HEK293T (cell line): ENCODE measurements around the gene VDR.

Experiments used
- CTCF ChIA-PET: fragments of 350-600 bp; formaldehyde crosslinking; extraction: SDS; loops from one replicate; lab custom pipeline; 2021; ENCODE audit warnings: antibody characterized with exemption, inconsistent platforms; lab: Yijun Ruan, JAX
- POLR2A ChIA-PET: fragments of 350-600 bp; formaldehyde crosslinking; extraction: SDS; loops from one replicate; lab custom pipeline; 2020; ENCODE audit warnings: antibody characterized with exemption, inconsistent platforms; lab: Yijun Ruan, JAX
- DNase-seq: peaks from one replicate; pipeline ENCODE4 v3.0.0; 2012; ENCODE audit warnings: mixed read lengths; ENCODE audit errors: extremely low spot score
- ARNT ChIP-seq: fragments of 450-650 bp; IDR thresholded peaks from 2 replicates; pipeline ENCODE4 v1.6.1; 2017; ENCODE audit warnings: mild to moderate bottlenecking
- BHLHE40 ChIP-seq: fragments of 450-650 bp; IDR thresholded peaks from 2 replicates; pipeline ENCODE4 v1.6.1; 2016; ENCODE audit warnings: mild to moderate bottlenecking, moderate library complexity, borderline replicate concordance
- CTBP1 ChIP-seq: fragments of 450-650 bp; IDR thresholded peaks from 2 replicates; pipeline ENCODE4 v1.6.1; 2016; ENCODE audit warnings: borderline replicate concordance
- ELF4 ChIP-seq: fragments of 450-650 bp; IDR thresholded peaks from 2 replicates; pipeline ENCODE4 v1.6.1; 2017; ENCODE audit warnings: antibody characterized with exemption
- FOXA1 ChIP-seq: fragments of 450-650 bp; IDR thresholded peaks from 2 replicates; pipeline ENCODE4 v1.6.1; 2016; ENCODE audit warnings: mild to moderate bottlenecking
- FOXK2 ChIP-seq: fragments of 450-650 bp; IDR thresholded peaks from 2 replicates; pipeline ENCODE4 v1.6.1; 2016; ENCODE audit warnings: mild to moderate bottlenecking
- FOXM1 ChIP-seq: fragments of 450-650 bp; IDR thresholded peaks from 2 replicates; pipeline ENCODE4 v1.6.1; 2017; ENCODE audit warnings: mild to moderate bottlenecking, borderline replicate concordance
- HDGF ChIP-seq: fragments of 450-650 bp; IDR thresholded peaks from 2 replicates; pipeline ENCODE4 v1.6.1; 2017; ENCODE audit warnings: antibody characterized with exemption, borderline replicate concordance
- L3MBTL2 ChIP-seq: fragments of 450-650 bp; conservative IDR thresholded peaks from 2 replicates; pipeline ENCODE4 v1.6.1; 2016; ENCODE audit warnings: mild to moderate bottlenecking
- LEF1 ChIP-seq: fragments of 450-650 bp; IDR thresholded peaks from 2 replicates; pipeline ENCODE4 v1.6.1; 2017; ENCODE audit warnings: mild to moderate bottlenecking, borderline replicate concordance
- NFRKB ChIP-seq: fragments of 450-650 bp; IDR thresholded peaks from 2 replicates; pipeline ENCODE4 v1.6.1; 2016; ENCODE audit warnings: mild to moderate bottlenecking, moderate library complexity
- SP1 ChIP-seq: fragments of 450-650 bp; IDR thresholded peaks from 2 replicates; pipeline ENCODE4 v1.6.1; 2017
- TARDBP ChIP-seq: fragments of 450-650 bp; IDR thresholded peaks from 2 replicates; pipeline ENCODE4 v1.6.1; 2016
- ZNF384 ChIP-seq: fragments of 450-650 bp; IDR thresholded peaks from 2 replicates; pipeline ENCODE4 v1.6.1; 2016
- TF ChIP-seq, protein P1 (sequence below): fragments of 450-650 bp; IDR thresholded peaks from 2 replicates; pipeline ENCODE4 v1.6.1; 2016

The VDR gene

DNA sequence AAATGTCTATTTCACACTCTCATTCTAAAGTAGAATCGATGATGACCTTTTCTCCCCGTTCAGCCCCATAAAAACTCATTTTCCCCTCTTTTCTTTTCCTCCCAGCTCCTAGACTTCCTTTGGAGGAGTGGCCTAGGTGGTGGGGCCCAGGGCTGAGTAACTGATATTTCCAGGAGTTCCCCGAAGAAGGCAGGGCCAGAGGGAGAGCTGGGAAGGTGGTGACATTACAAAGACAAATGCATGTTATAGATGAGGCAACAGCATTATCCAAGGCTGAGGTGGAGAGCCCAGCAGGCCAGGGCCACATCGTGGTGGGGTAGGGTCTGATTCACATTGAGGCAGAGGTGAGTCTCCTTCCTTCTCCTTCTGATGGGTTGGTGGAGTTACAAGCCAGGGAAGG lies 62.9 kb downstream of the VDR start:
- TF ChIP-seq LEF1 (no peak), ARNT (no peak), TARDBP (no peak), HDGF (no peak), SP1 (no peak), FOXK2 (no peak), BHLHE40 (no peak)
- TF ChIP-seq, protein P1, sequence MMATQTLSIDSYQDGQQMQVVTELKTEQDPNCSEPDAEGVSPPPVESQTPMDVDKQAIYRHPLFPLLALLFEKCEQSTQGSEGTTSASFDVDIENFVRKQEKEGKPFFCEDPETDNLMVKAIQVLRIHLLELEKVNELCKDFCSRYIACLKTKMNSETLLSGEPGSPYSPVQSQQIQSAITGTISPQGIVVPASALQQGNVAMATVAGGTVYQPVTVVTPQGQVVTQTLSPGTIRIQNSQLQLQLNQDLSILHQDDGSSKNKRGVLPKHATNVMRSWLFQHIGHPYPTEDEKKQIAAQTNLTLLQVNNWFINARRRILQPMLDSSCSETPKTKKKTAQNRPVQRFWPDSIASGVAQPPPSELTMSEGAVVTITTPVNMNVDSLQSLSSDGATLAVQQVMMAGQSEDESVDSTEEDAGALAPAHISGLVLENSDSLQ: no peak
- POLR2A ChIA-PET: interaction anchor here (1.4 kb wide), 1 partner anchor 29 kb away, joined by 4 read pairs; no protein-coding TSS in a partner anchor
- DNase-seq: no peak
- CTCF ChIA-PET: interaction anchor here (0.9 to 1.8 kb wide), 3 partner anchors 35 to 99 kb away, joined by 3 to 9 read pairs (median 4); no protein-coding TSS in a partner anchor

DNA sequence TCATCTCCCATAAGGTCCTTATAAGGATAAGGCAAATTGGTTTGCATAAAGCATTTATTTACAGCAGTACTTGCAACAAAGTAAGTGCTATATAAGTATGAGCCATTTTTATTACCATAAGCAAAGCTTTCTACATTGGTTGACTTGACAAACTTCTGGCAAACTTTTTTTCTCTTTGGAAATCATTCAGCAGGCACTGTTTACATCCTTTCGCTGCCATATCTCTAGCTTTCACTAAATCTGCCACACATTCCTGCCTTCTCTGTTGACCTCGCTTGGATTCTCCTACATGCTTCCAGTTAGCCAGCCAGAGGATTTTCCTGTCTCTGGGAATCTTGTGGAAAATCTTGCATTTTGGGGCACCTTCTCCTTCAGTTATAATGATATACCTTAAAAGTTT lies 63.3 kb downstream of the VDR start:
- no peak for DNase-seq
- POLR2A ChIA-PET: interaction anchor here (1.4 kb wide), 1 partner anchor 28 kb away, joined by 4 read pairs; no protein-coding TSS in a partner anchor
- CTCF ChIA-PET: interaction anchor here (0.9 to 1.8 kb wide), 3 partner anchors 35 to 99 kb away, joined by 3 to 9 read pairs (median 4); no protein-coding TSS in a partner anchor
- no peak for TF ChIP-seq ARNT
- TF ChIP-seq HDGF: no peak
- TF ChIP-seq FOXA1: no peak
- TF ChIP-seq, protein P1: no peak
- TF ChIP-seq LEF1: no peak
- no peak for TF ChIP-seq TARDBP
- TF ChIP-seq L3MBTL2: no peak
- no peak for TF ChIP-seq ZNF384
- TF ChIP-seq ELF4: no peak
- TF ChIP-seq NFRKB: no peak

DNA sequence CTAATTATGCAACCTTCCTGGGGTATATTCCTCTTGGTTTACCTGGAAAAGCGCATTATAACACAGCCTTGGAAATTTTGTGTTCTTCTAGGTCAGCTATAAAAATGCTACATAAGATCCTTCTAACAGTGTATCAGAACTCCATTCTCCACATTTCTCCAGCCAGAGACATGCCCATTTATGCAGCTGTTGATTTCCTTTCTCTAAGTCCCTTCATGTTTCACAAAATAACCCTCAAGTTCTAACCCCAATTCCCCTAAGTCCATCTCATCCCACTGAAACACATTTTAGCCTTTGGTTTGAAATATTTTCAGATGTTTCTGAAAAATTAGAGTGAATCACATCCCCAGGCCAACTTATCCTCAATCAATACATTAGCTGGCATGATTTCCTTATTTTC lies 64.2 kb downstream of the VDR start:
- ChIA-PET CTCF (interaction anchor here (1.0 to 1.8 kb wide), 3 partner anchors 43 to 125 kb away, joined by 3 to 9 read pairs (median 3); no protein-coding TSS in a partner anchor), POLR2A (no interaction called here)
- DNase-seq: no peak
- TF ChIP-seq BHLHE40: no peak

DNA sequence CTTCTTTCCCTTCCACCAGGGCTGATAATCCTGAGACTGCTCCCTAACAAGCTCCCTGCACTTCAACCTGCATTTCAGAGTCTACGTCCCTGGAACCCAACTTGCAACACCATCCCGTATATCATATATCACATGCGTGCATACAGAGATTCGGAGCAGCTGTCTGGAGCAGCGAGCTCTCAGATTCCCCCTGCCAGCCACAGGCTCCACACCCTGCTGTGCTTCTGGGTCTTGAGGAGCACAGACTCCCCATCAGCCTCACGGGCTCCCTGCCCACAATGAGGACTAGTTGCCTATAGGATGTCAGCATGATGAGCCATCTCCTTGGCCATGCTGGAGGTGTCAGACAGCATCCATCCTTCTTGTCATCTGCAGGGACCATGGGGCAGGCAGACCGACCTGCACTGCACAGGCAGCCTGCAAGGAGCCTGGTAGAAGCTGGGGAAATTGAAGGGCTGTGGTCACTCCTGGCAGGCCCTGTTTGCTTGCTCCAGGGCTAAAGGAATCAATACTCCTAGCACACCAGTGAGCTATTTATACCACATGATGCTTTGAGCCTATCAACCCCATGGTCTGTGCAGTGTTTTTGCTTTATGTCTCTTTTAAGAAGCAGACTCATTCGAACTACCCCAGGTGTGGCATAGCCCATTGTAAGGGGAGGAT lies 65.4 kb downstream of the VDR start:
- ChIA-PET POLR2A (interaction anchor here (1.0 to 2.4 kb wide), 6 partner anchors 8 to 133 kb away, joined by 3 to 11 read pairs (median 4); partner anchors contain the start of genes HDAC7 and SLC48A1), CTCF (interaction anchor here (0.6 to 3.3 kb wide), 25 partner anchors 8 to 124 kb away, joined by 3 to 28 read pairs (median 5); partner anchors contain the start of gene RAPGEF3)
- no peak for DNase-seq
- no peak for TF ChIP-seq FOXM1
- TF ChIP-seq, protein P1: no peak
- TF ChIP-seq FOXA1: no peak
- no peak for TF ChIP-seq ZNF384
- TF ChIP-seq FOXK2: no peak
- TF ChIP-seq CTBP1: no peak
- TF ChIP-seq LEF1: no peak
- no peak for TF ChIP-seq TARDBP
- no peak for TF ChIP-seq ELF4
- no peak for TF ChIP-seq NFRKB

DNA sequence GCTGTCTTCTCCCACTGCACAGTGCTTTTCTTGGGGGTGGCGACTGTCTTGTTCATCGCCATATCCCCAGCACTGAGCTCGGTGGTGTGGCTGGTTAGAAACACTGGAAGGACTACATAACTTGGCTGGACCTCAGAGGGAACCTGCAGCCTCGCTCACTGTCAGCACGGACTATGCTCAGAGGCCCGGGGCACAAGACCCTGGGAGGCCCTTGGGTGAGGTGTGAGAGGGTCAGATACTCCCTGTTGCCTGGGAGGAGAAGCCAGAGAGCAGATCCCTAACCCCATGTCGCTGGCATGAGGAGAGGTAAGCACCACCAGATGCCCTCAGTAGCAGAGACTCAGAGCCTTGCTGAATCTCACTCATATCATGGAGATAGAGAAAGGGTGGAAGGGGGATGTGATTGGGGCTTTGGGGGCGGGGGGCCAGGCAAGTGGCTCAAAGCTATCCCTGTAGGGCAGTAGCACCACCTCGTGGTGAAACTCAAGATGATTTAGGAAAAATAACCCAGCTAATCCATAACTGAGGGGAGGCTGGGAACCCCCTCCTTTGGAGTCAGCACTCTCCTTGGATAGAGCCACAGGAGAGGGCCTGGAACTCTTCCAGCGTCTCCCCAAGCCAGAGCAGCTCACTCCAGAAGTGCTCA lies 66.4 kb downstream of the VDR start:
- peak; percentile 72 for DNase-seq
- CTCF ChIA-PET: interaction anchor here (0.6 to 3.3 kb wide), 33 partner anchors 9 to 326 kb away, joined by 3 to 28 read pairs (median 4); partner anchors contain the start of genes ENDOU and RAPGEF3
- TF ChIP-seq FOXM1 (no peak), ELF4 (no peak), SP1 (no peak), FOXK2 (no peak), LEF1 (no peak), TARDBP (no peak), FOXA1 (no peak)
- POLR2A ChIA-PET: interaction anchor here (1.0 to 2.4 kb wide), 6 partner anchors 18 to 132 kb away, joined by 3 to 11 read pairs (median 4); partner anchors contain the start of genes HDAC7 and SLC48A1
